SK-N-SH (cell line): Measurements from ENCODE around the gene STK11IP. TPM values are rescaled to one million over a fixed set of nuclear protein-coding genes. Genes with fewer than 3 reads are reported as not detected.

Experiments
- CTCF ChIA-PET: fragments of 300-600, 350-600 bp; formaldehyde crosslinking; extraction: SDS; loops from one replicate; lab custom pipeline; 2021; lab: Yijun Ruan, JAX
- POLR2A ChIA-PET: fragments of 350-600 bp; sonication (Branson Sonifier 250); formaldehyde crosslinking; extraction: SDS; loops from one replicate; lab custom pipeline; 2020; ENCODE audit warnings: antibody characterized with exemption, inconsistent platforms; lab: Yijun Ruan, JAX
- DNase-seq: peaks from one replicate; pipeline ENCODE4 v3.0.0; 2012
- H2AFZ ChIP-seq: fragments of 200-600 bp; sonication (generic); 2 replicates; pipeline ENCODE4 v1.8.1; 2016; ENCODE audit warnings: antibody characterized with exemption, mild to moderate bottlenecking, low read depth
- H3F3A ChIP-seq: fragments of 200-600 bp; sonication (generic); replicated peaks from 2 replicates; pipeline ENCODE3; 2016; ENCODE audit warnings: antibody characterized with exemption, mild to moderate bottlenecking; ENCODE audit not compliant: insufficient read depth
- H3K27ac ChIP-seq, 2 experiments: fragments of 200-500 bp in 1 of 2; fragments of 200-600 bp in 1 of 2; sonication (Bioruptor generic) in 1 of 2; sonication (generic), shearing (Covaris generic) in 1 of 2; 2 replicates each; pipeline versions ENCODE4 v1.5.1 to v1.6.1; 2014 to 2016; ENCODE audit warnings: low read depth in 2 of 2, inconsistent platforms in 1 of 2, low read length in 1 of 2, mild to moderate bottlenecking in 1 of 2, mixed read lengths in 1 of 2
- H3K27me3 ChIP-seq: fragments of 200-600 bp; sonication (generic), shearing (Covaris generic); 2 replicates; pipeline ENCODE4 v1.6.1; 2016; ENCODE audit warnings: mixed run types; ENCODE audit not compliant: insufficient read depth
- H3K36me3 ChIP-seq, 2 experiments: fragments of 200-500 bp in 1 of 2; fragments of 200-600 bp in 1 of 2; sonication (Bioruptor generic) in 1 of 2; sonication (generic) in 1 of 2; replicated peaks in 1 of 2; 2 replicates each; pipeline versions ENCODE3 to v1.5.1; 2014 to 2016; ENCODE audit warnings: low read length in 1 of 2, mild to moderate bottlenecking in 1 of 2; ENCODE audit not compliant: insufficient read depth in 2 of 2, control insufficient read depth in 1 of 2
- H3K4me1 ChIP-seq, 2 experiments: fragments of 200-500 bp in 1 of 2; fragments of 200-600 bp in 1 of 2; sonication (Bioruptor generic) in 1 of 2; sonication (generic), shearing (Covaris generic) in 1 of 2; 2 replicates each; pipeline versions ENCODE4 v1.5.1 to v1.6.1; 2014 to 2016; ENCODE audit warnings: low read depth in 1 of 2, low read length in 1 of 2, mixed run types in 1 of 2; ENCODE audit not compliant: insufficient read depth in 2 of 2, control insufficient read depth in 1 of 2
- H3K4me2 ChIP-seq: fragments of 200-600 bp; sonication (generic), shearing (Covaris generic); 2 replicates; pipeline ENCODE4 v1.6.1; 2017; ENCODE audit warnings: mixed run types
- H3K4me3 ChIP-seq, 2 experiments: fragments of 200-500 bp in 1 of 2; fragments of 200-600 bp in 1 of 2; sonication (Bioruptor generic) in 1 of 2; sonication (generic), shearing (Covaris generic) in 1 of 2; 2 replicates each; pipeline versions ENCODE4 v1.5.1 to v1.8.1; 2014 to 2016; ENCODE audit warnings: low read depth in 2 of 2, inconsistent platforms in 1 of 2, low read length in 1 of 2, mild to moderate bottlenecking in 1 of 2, mixed read lengths in 1 of 2, moderate library complexity in 1 of 2
- H3K79me2 ChIP-seq: fragments of 200-600 bp; sonication (generic); 2 replicates; pipeline ENCODE4 v1.8.1; 2017; ENCODE audit warnings: mild to moderate bottlenecking; ENCODE audit not compliant: insufficient read depth
- H3K9ac ChIP-seq: fragments of 200-600 bp; sonication (generic); 2 replicates; pipeline ENCODE4 v1.6.1; 2017; ENCODE audit warnings: mixed run types
- H3K9me2 ChIP-seq: fragments of 200-600 bp; sonication (generic); 2 replicates; pipeline ENCODE4 v1.6.1; 2017; ENCODE audit warnings: mixed run types
- H3K9me3 ChIP-seq: fragments of 200-600 bp; sonication (generic); 2 replicates; pipeline ENCODE4 v1.6.1; 2017; ENCODE audit warnings: mixed run types, mild to moderate bottlenecking, moderate library complexity
- H4K20me1 ChIP-seq: fragments of 200-600 bp; sonication (generic); 2 replicates; pipeline ENCODE4 v1.6.1; 2017; ENCODE audit warnings: mild to moderate bottlenecking, mixed run types; ENCODE audit not compliant: insufficient read depth
- FOSL2 ChIP-seq: IDR thresholded peaks from 2 replicates; pipeline ENCODE4 v1.4.0; 2012; ENCODE audit warnings: low read depth, mild to moderate bottlenecking, moderate library complexity, borderline replicate concordance
- FOXJ3 ChIP-seq: sonication (generic); formaldehyde crosslinking; IDR thresholded peaks from 2 replicates; pipeline ENCODE4 v1.5.1; 2020; ENCODE audit warnings: mild to moderate bottlenecking, missing genetic modification reagents
- JUND ChIP-seq: IDR thresholded peaks from 2 replicates; pipeline ENCODE4 v1.4.0; 2012
- MAX ChIP-seq: IDR thresholded peaks from 2 replicates; pipeline ENCODE4 v1.4.0; 2012; ENCODE audit warnings: low read depth
- NFIC ChIP-seq: IDR thresholded peaks from 2 replicates; pipeline ENCODE4 v1.4.0; 2012; ENCODE audit warnings: borderline replicate concordance
- NRF1 ChIP-seq: IDR thresholded peaks from 2 replicates; pipeline ENCODE4 v1.6.1; 2012; ENCODE audit warnings: low read depth, mild to moderate bottlenecking, low read length
- PBX3 ChIP-seq: IDR thresholded peaks from 2 replicates; pipeline ENCODE4; 2012
- ZBTB33 ChIP-seq: IDR thresholded peaks from 2 replicates; pipeline ENCODE4 v1.4.0; 2012; ENCODE audit warnings: low read depth, borderline replicate concordance
- WGBS: methylation state at CpG from one replicate; pipeline ENCODE4 v1.1.6; 2017; ENCODE audit warnings: low lambda C conversion rate; 5-methylcytosine and 5-hydroxymethylcytosine counted together
- polyA plus RNA-seq, 3 experiments: library from polyadenylated mRNA; depleted of rRNA; stranded (reverse); fragments of >200 nt; gene quantifications; 2 replicates each; pipeline ENCODE4 v1.2.3, GENCODE V29; 2012
- small RNA-seq, 7 experiments: library from RNA; depleted of rRNA; stranded (forward); fragments of <200 nt; gene quantifications; one replicate each; pipeline ENCODE3, GENCODE V24; 2012
- TF ChIP-seq, protein P1 (sequence below): IDR thresholded peaks from 2 replicates; pipeline ENCODE4 v1.6.1; 2012; ENCODE audit warnings: mild to moderate bottlenecking, low read depth, low read length, moderate library complexity
- TF ChIP-seq, protein P2 (sequence below): fragments of 200-600 bp; sonication (generic); IDR thresholded peaks from 2 replicates; pipeline ENCODE4 v1.6.1; 2017; ENCODE audit warnings: antibody characterized with exemption, mild to moderate bottlenecking, moderate library complexity

Gene STK11IP
- polyA plus RNA-seq, 1 of the 3 experiments (the other 2 are of a cell fraction), result 22.9 TPM

- Histone ChIP-seq H3K9me2 (no peaks in the 10 kb centered on the region), H3K4me1 (no peaks in the 10 kb centered on the region), H4K20me1 (no peaks in the 10 kb centered on the region), H3F3A (no peaks in the 10 kb centered on the region), H3K9me3 (no peaks in the 10 kb centered on the region), H3K27ac (no peak overlapping the region), H3K27me3 (peaks cover 17% of the 10 kb centered on the region; the same call in 1 of the 2 replicates), H3K9ac (no peak overlapping the region), H3K79me2 (no peaks in the 10 kb centered on the region), H3K36me3 (no peaks in the 10 kb centered on the region), H3K4me3 (no peak overlapping the region), H3K4me2 (no peak overlapping the region), H2AFZ (no peak overlapping the region)
- ChIA-PET POLR2A (no interaction called here), CTCF (no interaction called here)
- no peak for DNase-seq
- WGBS, result 52% methylated on average over 6 of the region's 6 CpGs
- TF ChIP-seq, protein P1, sequence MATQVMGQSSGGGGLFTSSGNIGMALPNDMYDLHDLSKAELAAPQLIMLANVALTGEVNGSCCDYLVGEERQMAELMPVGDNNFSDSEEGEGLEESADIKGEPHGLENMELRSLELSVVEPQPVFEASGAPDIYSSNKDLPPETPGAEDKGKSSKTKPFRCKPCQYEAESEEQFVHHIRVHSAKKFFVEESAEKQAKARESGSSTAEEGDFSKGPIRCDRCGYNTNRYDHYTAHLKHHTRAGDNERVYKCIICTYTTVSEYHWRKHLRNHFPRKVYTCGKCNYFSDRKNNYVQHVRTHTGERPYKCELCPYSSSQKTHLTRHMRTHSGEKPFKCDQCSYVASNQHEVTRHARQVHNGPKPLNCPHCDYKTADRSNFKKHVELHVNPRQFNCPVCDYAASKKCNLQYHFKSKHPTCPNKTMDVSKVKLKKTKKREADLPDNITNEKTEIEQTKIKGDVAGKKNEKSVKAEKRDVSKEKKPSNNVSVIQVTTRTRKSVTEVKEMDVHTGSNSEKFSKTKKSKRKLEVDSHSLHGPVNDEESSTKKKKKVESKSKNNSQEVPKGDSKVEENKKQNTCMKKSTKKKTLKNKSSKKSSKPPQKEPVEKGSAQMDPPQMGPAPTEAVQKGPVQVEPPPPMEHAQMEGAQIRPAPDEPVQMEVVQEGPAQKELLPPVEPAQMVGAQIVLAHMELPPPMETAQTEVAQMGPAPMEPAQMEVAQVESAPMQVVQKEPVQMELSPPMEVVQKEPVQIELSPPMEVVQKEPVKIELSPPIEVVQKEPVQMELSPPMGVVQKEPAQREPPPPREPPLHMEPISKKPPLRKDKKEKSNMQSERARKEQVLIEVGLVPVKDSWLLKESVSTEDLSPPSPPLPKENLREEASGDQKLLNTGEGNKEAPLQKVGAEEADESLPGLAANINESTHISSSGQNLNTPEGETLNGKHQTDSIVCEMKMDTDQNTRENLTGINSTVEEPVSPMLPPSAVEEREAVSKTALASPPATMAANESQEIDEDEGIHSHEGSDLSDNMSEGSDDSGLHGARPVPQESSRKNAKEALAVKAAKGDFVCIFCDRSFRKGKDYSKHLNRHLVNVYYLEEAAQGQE, result no peak
- no peak for TF ChIP-seq NRF1
- TF ChIP-seq FOXJ3 (CRISPR knock-in tag), result no peak
- no peak for TF ChIP-seq ZBTB33
- no peak for TF ChIP-seq JUND
- no peak for TF ChIP-seq MAX
- TF ChIP-seq, protein P2, sequence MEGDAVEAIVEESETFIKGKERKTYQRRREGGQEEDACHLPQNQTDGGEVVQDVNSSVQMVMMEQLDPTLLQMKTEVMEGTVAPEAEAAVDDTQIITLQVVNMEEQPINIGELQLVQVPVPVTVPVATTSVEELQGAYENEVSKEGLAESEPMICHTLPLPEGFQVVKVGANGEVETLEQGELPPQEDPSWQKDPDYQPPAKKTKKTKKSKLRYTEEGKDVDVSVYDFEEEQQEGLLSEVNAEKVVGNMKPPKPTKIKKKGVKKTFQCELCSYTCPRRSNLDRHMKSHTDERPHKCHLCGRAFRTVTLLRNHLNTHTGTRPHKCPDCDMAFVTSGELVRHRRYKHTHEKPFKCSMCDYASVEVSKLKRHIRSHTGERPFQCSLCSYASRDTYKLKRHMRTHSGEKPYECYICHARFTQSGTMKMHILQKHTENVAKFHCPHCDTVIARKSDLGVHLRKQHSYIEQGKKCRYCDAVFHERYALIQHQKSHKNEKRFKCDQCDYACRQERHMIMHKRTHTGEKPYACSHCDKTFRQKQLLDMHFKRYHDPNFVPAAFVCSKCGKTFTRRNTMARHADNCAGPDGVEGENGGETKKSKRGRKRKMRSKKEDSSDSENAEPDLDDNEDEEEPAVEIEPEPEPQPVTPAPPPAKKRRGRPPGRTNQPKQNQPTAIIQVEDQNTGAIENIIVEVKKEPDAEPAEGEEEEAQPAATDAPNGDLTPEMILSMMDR, result no peak
- TF ChIP-seq NFIC, result no peak
- TF ChIP-seq PBX3, result no peak
- no peak for TF ChIP-seq FOSL2
These were observed 68.3 kb downstream of the STK11IP start for GRCh38 chr2:219665926-219666325.

Small RNA genes lying within 50 kb of the gene (small RNA-seq; reads per million reads assigned to genes)
- gene MIR3132, result 0 reads per million in 7 experiments
- 0 to 0.86 (median 0) reads per million in 7 experiments for gene RN7SKP213

Other genes with a start within 250 kb of the STK11IP start
- 80.7 and 92.6 TPM in 2 replicates for gene DNPEP, start 209.9 kb upstream of the STK11IP start, polyA plus RNA-seq (2012; rRNA removed)
- gene DES, start 179.5 kb upstream of the STK11IP start, polyA plus RNA-seq (2012; rRNA removed), result 0.21 and 0.28 TPM in 2 replicates
- 98.3 and 107 TPM in 2 replicates for gene SPEG, start 163.0 kb upstream of the STK11IP start, polyA plus RNA-seq (2012; rRNA removed)
- 61.3 and 75.1 TPM in 2 replicates for gene GMPPA, start 99.0 kb upstream of the STK11IP start, polyA plus RNA-seq (2012; rRNA removed)
- 0.05 and 0.10 TPM in 2 replicates for gene ASIC4, start 83.4 kb upstream of the STK11IP start, polyA plus RNA-seq (2012; rRNA removed)
- 119 and 141 TPM in 2 replicates for gene CHPF, start 54.0 kb upstream of the STK11IP start, polyA plus RNA-seq (2012; rRNA removed)
- gene TMEM198, start 53.8 kb upstream of the STK11IP start, polyA plus RNA-seq (2012; rRNA removed), result 4.7 and 7.0 TPM in 2 replicates
- 70.9 and 93.0 TPM in 2 replicates for gene OBSL1, start 26.3 kb upstream of the STK11IP start, polyA plus RNA-seq (2012; rRNA removed)
- 1.2 and 1.6 TPM in 2 replicates for gene INHA, start 25.5 kb upstream of the STK11IP start, polyA plus RNA-seq (2012; rRNA removed)
- gene SLC4A3, start 29.8 kb downstream of the STK11IP start, polyA plus RNA-seq (2012; rRNA removed), result 12.2 and 12.3 TPM in 2 replicates